H1 (cell line): ENCODE measurements around the gene PLB1. TPM values are rescaled to one million over a fixed set of nuclear protein-coding genes. Genes with fewer than 3 reads are reported as not detected.

ENCODE experiments used
- RBBP5 ChIP-seq: IDR thresholded peaks from 2 replicates; pipeline ENCODE4 v1.7.1; 2012; ENCODE audit warnings: low read depth, mild to moderate bottlenecking, inconsistent platforms, low read length, moderate library complexity, borderline replicate concordance
- polyA plus RNA-seq, 7 experiments: library from polyadenylated mRNA; depleted of rRNA in 3 of 7; stranded (reverse) in 5 of 7; unstranded in 2 of 7; fragments of >200 nt in 5 of 7; fragments of 200-250 nt in 2 of 7; gene quantifications; 1 replicate in 5 of 7; 2 replicates in 1 of 7; 4 replicates in 1 of 7; pipeline versions ENCODE4 v1.2.1 to v1.2.3, GENCODE V29; 2011 to 2013; ENCODE audit warnings: missing spikeins in 2 of 7, mixed read lengths in 2 of 7
- total RNA-seq: library from RNA; stranded (reverse); fragmentation: NEBNext Ultra II Directional; extraction: Animal tissue kit (Norgen Biotek cat#: 25700); gene quantifications from 2 replicates; pipeline ENCODE4 v1.2.1, GENCODE V29; 2021

The PLB1 gene
- total and polyA plus RNA-seq, 2 of the 8 experiments (the other 6 are each of a cell fraction or from before 2014, with no cell fraction given), result 0.20 to 0.36 TPM

DNA sequence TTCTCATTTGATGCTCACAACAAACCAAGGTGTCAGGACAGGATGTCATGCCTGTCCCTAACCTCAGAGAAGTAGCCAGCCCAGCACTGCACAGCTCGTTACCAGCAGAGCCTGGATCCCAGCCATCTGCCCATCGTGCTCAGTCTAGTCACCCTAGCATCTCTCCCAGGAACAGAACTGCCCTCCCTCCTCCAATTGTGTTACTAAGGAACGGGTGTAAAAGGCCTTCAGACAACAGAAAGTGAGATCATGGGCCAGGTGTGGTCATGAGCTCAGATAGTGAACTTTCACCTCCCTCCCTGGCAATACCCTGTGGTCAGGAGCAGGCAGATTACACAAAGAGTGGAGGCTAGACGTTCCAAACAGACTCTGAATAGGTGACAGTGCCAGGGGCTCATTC is 144.0 kb downstream of the PLB1 start (continued):
- no peak for TF ChIP-seq RBBP5
